SIG-M5 treated with dmso at 0.1 percent for 504 hours (cell line): ENCODE data around the gene MCTP2.
A peak's percentile ranks its signal among the peaks of the same experiment; 100 is the strongest.

Experiments used
- DNase-seq: peaks from one replicate; lab custom pipeline; 2025; ENCODE audit not compliant: unreplicated experiment; lab: John Stamatoyannopoulos, UW

The MCTP2 gene

DNA sequence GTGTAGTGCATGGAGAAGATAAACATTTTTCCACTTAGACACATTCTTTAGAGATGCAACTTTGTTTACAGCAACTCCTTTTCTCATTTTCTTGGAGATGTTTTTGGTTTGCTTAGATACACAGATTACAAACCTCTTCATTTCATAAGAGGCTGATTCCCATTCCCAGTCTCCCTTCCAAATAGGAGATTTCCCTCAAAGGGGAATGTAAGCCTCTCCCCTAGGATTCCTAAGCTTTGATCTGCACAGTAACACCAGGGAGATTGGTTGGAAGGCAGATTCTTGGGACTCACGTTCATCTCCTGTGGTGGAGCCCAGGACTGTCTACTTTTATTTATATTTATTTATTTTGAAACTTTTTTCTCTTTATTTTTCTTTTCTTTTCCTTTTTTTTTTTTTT is 63.2 kb downstream of the MCTP2 start:
- DNase-seq: no peak

DNA sequence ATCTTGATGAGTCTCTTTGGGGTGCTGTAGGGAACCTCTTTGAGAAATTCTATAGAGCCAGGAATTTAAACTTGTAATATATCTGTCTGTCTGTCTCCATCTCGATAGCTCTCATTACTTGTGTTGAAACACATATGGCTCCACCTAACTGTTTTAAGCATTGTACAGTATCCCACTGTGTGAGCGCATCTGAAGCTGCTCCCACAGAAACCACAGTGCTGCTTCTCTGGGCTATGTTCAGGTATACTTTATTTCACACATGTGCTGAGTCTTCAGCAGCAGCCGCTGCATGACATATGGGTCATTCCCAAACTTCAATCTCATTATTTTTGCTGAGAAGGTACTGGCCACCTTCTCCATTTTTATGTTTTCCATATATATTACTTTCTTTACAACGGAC is 63.9 kb downstream of the MCTP2 start:
- no peak for DNase-seq

DNA sequence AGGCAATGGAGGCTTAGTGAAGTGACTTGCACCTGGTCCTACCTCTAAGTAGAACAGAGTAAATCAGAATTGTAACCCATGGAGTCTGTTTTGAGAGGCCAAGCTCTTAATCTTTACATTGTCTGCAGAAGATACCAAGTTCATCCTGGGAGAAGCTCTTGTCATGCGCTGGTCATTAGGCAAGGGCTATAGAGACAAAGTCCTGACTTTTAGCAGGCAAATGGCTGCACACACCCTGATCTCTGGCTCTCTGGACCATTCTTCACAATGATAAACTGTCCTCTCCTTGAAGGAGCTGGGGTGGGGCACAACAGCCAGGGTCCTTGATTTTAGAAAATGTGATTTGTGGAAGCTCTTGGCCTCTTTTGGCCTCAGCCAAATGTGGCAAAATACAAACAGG is 65.4 kb downstream of the MCTP2 start:
- no peak for DNase-seq

DNA sequence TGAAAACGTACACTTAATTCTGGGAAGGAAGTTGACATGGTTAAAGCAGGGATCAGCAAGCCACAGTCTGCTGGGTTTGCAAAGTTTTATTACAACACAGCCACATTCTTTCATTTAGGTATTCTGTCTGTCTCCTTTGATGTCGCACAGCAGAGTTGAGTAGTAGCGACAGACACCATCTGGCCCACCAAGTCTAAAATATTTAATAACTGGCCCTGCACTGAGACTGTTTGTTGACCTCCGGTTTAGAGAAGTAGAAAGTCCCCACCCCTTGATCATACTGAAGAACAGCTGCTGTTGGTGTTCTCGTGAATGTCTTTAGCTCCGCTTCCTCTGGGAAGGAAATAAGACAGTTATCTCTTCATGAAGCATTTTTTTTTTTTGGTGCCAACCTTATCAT is 66.2 kb downstream of the MCTP2 start:
- no peak for DNase-seq

DNA sequence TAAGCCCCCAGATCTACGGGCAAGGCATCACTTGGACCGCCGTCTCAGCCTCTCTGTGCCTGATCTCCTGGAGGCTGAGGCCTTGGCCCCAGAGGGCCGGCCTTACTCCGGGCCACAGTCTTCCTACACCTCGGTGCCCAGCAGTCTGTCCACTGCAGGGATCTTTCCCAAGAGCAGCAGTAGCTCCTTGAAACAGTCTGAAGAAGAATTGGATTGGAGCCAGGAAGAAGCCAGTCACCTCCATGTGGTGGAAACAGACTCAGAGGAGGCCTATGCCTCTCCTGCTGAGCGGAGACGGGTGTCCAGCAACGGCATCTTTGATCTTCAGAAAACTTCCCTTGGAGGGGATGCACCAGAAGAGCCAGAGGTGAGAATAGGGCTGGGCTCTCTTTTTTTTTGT is 67.0 kb downstream of the MCTP2 start:
- no peak for DNase-seq

DNA sequence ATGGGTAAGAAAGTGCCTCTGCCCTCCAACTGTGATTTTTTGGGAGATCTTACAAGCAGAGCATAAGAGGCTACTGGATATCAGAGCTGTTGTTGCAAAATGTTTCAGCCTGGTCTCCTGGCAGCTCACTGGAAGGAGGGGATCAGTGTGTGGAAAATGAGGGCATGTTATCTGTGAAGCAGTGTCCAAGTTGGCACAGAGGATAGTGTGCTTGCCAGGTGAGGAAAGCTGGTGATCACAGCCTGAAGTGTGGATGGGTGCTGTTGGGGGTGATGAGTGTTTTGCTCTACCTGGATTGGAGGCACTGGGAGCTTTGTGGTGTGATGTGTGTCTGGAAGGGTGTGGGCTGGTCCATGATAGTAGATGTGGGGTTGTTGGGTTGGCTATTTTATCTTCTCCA is 69.3 kb downstream of the MCTP2 start:
- no peak for DNase-seq

DNA sequence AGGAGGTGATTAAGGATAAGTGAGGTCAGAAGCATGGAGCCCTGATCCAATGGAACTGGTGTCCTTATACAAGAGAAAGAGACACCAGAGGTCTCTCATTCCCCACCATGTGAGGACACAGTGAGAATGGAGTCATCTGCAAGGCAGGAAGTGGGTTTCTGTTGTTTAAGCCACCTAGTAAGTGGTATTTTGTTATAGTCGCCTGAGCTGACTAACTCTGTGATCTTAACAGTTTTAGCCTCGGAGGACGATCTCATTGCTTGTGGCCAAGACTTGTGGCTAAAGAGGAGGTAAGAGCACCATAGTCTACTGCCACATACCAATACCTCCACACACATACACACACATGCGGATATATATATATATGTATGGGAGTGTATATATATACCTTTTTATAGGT is 73.8 kb downstream of the MCTP2 start:
- DNase-seq: no peak

DNA sequence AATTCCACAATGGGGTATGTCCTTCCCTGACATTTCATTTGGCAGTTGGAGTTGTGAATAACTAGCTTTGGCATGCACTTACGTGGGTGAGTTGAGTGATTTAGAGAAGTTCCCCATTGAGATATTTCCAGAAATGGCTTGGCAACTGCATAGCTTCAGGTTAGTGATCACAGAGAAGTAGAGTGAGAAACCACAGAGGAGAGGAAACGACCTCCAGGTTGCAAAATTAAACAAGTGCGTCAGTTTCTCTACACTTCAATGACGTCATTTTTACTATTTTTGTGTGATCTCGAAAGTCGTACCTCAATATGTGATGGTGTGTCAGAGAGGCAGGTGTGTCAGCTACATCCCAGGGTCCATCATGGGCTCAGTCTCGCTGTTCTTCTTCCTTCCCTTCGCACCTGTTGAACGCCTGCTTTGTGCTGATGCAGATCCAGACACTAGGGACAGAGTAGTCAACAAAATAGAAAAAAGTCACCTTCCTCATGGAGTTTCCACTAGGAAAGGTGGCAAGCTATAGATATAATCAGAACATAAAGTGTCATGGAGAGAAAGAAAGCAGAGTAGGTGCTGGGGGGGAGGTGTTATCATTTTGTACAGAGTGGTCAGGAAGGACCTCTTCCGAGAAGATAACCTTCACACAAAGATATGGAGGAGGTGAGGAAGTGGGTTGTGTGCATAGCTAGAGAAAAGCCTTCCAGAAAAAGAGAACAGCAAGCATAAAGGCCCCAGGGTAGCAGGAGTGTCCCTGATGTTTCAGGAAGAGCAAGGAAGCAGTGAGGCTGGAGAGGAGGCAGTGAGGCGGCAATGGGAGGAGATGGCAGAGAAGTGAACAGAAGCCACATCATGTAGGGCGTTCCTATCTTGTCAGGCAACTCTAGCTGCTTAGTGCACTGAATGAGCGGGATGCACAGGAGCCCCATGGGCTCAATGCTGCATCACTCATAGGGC is 75.6 kb downstream of the MCTP2 start:
- no peak for DNase-seq

DNA sequence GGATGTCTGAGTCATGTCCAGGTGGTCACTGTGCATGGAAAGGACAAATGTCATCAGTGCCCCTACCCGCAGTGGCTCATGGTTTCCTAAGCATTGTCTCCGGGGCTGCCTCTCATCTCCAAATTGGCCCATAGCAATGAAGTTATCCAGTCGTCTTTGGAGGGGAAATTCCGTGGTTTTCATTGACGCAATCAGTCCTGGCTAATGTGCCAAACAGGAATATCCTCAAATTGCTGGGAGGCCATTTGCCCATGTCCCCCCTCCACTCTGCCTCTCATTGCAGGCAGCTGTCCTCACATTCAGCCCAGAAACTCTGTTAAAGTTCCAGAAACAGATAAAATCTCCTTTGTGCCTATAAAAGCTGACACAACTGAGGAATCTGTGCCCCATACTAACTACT is 81.6 kb downstream of the MCTP2 start:
- DNase-seq: no peak

DNA sequence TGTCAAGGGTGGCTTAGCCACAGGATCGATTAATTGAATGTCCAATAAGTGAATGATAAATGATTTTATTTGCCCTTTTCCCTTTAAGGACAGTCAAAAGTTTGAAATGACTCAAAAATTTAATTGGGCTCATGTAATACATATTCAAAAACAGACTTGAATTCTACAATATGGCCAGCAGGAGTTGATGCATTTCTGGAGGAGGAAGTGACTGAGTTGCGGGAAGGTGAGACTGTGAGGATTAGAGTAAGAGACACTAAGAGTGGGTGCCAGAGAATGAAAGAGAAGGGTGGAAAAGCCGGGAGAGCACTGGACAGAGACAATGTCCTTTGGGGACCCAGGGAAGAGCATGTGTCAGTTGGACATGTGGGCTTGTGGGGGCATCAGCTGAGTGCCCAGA is 83.3 kb downstream of the MCTP2 start:
- DNase-seq: no peak

DNA sequence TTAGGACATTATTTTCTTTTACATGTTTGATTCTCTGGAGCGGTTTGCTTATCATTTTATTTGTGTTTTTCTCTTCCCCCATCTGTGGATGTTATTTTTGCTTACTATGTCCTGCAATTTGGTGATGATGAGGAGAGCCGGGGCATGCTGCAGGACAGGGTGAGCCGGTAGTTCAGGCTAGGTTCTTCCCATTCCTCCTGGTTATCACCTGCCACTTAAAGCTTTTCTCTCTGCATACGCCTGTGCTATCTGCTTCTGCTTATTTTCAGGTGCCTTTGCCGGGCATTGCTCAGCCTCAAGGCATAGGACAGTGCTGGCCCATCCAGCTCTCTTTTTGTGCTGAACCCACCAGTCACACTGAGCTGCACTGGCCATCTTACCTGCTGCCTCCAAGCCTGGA is 85.8 kb downstream of the MCTP2 start:
- DNase-seq: no peak

DNA sequence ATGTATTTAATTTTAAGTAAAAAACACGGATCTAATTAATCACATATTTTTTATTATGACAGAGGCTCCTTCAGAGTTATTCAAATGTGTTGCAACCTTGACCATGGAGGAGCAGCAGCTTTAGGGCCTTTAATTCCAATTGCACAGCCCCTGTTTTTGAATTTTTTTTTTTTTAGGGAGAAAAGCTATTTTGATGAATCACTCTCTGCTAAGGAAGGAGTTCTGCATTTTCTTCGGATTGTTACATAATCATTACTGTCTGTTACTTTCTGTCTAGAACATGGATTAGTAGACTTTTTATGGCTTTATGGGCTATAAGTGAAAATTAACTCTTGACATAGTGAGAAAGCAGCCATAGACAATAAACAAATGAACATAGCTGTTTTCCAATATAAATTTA is 90.8 kb downstream of the MCTP2 start:
- DNase-seq: no peak

DNA sequence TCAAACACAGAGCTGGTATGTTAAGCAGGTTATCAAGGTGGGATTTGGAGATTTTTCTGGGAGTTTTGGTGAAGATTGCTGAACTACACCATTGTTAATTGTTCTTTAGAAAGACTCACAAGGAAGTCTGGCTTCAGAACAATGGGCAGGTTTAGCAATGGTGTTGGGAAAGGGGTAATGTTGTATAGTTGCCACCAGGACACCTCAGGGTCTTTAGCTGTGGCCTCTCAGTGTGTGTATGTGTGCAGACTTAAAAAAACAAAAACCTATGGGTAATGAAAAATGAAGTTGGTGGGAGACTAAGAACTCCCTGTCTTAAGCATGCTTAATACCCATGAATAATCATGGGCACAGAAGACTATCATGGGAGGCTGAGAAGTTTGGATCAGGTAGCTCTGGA is 91.7 kb downstream of the MCTP2 start:
- no peak for DNase-seq

DNA sequence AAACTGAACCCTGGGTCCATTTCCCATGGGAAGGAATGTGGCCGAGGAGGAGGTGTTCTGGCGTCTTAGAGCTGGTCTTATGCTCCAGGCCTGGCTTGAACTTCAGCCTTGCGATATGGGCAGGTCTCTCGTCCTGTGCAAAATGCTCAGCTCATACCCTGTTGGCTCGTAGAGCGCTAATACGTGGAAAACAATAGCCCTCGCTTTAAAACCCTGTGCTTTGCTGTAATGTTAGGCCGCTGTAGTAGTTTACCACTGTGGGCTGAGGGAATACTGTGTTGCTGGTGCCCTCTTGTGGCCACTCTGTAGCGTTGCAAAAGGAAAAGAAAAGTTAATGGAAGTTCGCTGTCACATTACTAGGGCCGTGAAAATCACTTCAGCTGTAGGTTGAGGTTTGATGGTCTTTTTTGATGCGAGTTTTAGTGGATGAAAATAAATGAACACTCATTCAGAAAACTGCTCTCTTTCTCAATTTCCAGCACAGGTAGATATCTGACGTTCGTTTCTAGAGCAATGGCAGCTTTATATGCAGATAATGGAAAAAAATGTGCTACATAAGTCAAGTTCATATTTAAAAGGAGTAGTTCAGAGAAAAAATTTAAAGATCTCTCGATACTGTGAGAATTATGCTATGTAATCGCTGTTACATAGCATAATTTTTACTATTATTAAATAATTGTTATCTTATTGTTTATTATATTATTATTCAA is 92.9 kb downstream of the MCTP2 start:
- DNase-seq: peak; percentile 67

DNA sequence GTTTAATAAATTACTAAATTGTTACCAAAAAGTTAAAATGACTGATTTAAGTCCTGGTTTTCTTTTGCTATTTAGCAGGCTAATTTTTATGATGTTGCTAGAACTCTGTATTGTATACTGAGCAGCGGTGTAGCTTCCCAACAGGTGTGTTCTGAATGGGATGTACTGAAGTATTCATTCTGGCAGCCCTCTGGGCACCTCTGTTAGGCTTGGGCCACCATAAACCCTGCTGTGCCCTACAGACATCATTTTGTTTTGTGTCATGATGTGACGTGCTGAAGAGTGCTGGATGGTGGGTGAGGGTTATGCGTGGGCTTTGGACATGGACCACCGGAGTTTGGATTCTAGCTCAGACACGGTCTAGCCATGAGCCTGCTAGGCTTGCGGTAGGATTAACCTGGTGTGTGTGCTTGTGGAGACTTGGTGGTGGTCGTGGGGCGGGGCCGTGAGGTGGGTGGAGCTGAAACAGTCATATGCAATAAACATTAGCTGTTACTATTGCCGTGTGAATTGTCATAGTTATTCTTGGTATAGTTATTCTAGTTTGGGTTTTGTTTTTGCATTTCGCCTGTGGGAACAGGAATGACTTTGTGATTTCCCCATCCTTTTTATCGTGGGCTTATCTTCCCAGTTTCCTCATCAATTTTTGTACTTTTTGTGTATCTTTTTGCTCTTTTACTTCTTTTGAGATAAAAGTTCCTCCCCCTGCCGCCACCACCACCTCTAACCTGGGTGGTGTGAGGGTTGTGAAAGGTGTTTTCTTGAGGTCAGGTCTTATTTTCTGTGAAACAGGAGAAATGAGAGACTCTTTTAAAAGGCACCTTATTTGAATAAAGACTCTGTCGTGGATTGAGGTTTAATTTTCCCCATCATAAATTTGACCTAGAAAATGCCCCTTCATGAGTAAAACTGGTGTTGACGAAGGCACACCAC is 93.7 kb downstream of the MCTP2 start:
- no peak for DNase-seq

DNA sequence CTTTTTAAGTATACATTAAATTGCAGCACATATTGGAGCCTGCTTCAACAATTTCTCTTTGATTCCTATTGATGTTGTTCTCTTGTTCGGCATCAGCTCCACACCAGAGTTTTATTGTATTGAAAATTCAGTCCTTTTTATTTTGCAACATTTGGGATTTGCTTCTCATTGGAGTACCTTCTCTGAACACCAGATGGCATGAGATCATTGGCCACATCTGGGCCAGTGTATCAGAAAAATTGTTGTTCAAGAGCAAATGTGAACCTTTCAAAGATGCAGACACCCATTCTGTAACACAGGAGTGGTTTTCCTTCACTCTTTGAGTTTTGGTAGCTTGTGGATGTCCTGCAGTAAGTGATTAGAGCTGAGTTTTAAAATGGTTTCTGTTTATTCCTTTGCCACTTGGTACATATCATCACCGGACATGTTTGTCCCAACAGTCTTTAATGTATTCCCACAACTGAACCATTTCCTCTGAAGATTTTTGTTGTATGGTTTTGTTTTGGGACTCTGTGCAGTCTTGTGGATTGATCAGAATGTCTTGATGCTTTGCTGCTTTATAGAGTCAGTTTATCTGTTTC is 96.1 kb downstream of the MCTP2 start:
- DNase-seq: peak; percentile 28

DNA sequence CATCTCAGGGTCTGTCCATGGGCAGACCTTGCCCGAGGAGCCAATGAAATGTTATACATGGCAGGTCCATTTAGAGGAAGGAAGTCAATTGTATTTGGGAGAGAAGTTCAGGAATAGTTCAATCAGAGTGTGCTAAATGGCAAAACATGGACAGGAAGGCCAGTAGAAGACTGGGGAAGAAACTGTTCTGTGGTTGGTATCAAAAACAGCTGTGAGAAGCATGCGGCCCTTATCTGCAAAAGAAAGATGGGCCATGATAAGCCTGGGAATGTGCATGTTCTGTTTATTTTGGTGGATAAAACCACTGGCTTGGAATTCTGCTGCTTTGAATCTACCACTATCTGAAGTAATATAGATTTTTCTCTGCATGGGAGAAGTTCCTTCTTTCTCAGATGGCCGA is 100.4 kb downstream of the MCTP2 start:
- no peak for DNase-seq

DNA sequence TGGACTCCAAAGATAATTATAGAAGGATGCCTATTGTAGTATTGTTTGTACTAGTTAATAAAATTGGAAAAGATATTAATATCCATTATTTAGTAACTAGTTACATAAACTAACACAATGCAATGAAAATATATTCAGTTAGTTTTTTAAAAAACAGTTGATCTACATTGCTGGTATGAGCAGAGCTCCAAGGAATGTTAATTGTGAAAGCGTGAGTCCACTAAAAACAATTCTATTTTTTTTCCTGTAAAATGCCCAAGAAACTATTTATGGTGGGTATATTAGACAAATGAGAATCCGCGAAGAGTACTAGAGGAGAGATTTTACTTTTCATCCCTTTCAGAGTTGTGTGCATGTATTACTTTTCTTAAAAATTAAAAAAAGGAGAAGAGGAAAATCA is 104.3 kb downstream of the MCTP2 start:
- DNase-seq: no peak

DNA sequence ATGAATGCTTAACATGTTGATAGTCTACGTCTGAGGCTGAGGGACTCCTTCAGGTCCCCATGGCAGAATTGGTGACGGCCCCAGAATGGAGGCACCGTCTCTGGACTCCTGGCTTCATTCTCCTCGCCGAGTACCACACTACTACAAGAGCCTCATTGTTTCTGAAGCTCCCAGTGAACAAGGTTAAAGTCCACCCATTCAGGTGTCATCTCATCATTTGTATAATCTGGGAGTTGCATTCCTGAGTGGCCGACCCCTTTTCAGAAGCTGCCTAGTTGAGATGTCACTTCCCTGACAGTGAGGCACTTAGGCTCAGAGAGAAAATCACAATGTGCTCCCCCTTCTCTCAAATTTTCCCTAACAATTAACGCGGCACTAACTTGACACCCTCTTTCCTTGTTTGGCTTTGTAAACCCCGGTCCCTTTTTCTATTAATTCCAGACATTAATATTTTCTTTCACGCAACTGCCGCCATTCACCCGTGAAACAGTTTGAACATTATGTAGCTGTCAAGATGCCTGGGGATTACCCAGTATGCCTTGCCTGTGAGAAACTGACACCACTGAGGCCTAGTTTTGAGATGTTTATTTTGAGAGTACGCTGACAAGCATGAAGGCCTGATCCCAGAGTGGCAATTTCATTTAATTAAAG is 105.6 kb downstream of the MCTP2 start:
- DNase-seq: no peak

DNA sequence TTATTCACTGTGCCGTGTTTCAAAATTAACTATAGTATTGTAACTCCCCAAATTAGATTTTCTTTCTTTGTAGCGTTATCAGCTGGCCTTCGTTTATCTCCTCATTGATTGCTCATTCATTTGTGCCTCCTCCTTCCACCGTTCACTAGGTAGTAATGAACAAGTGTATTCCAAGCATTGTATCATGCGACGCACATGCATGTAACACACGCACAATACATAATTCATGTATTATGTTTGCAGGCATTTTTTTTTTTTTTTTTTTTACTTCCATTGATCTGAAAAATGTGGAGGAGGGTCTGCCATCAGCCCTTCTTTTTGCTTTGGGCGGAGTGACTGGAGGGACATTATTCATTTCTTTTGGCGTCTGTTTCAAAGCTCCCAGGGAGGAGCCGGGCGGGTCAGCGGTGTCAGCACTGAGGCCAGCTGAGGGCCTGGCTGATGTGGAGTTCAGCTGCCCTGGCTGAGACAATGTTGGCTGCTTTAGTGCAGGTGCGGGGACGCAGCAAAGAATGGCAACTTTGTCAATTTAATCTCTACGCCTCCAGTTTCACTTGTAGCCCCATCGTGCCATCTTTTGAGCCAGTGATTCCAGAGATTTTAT is 107.0 kb downstream of the MCTP2 start:
- DNase-seq: no peak
